Esophagus muscularis mucosa (tissue), 4 donors: ENCODE results near the gene F12. TPM values are rescaled to one million over a fixed set of nuclear protein-coding genes. Genes with fewer than 3 reads are reported as not detected.

Experiments used
- DNase-seq: peaks from one replicate; pipeline ENCODE4 v3.0.0-alpha.2; 2017; ENCODE audit errors: extremely low spot score
- H3K27ac ChIP-seq, 4 donors: fragments of 200-600 bp; sonication (generic); replicated peaks in 1 of 4; 1 replicate in 3 of 4; 2 replicates in 1 of 4; pipeline ENCODE4 v1.5.1; 2016 to 2019; ENCODE audit warnings: mild to moderate bottlenecking in 1 of 4
- H3K27me3 ChIP-seq, 4 donors: fragments of 200-600 bp; sonication (generic); one replicate each; pipeline versions ENCODE4 v1.5.1 to v1.6.0; 2016 to 2019
- H3K36me3 ChIP-seq, 4 donors: fragments of 200-600 bp; sonication (generic); one replicate each; pipeline ENCODE4 v1.5.1; 2016 to 2019
- H3K4me1 ChIP-seq, 4 donors: fragments of 200-600 bp; sonication (generic); one replicate each; pipeline ENCODE4 v1.5.1; 2016 to 2019
- H3K4me3 ChIP-seq, 4 donors: fragments of 200-600 bp; sonication (generic); 1 replicate in 2 of 4; 2 replicates in 2 of 4; pipeline ENCODE4 v1.5.1; 2016 to 2019; ENCODE audit warnings: mild to moderate bottlenecking in 4 of 4, moderate library complexity in 1 of 4
- H3K9me3 ChIP-seq, 4 donors: fragments of 200-600 bp; sonication (generic); 1 replicate in 3 of 4; 2 replicates in 1 of 4; pipeline ENCODE4 v1.5.1; 2016 to 2019
- EP300 ChIP-seq: sonication (generic); formaldehyde crosslinking; IDR thresholded peaks from one replicate; pipeline ENCODE4 v1.6.1; 2017; ENCODE audit warnings: antibody characterized with exemption
- POLR2A ChIP-seq: fragments of 450-650 bp; IDR thresholded peaks from one replicate; pipeline ENCODE4 v1.6.1; 2017; ENCODE audit warnings: antibody characterized with exemption, moderate library complexity, mild to moderate bottlenecking, low read depth
- POLR2AphosphoS5 ChIP-seq, 2 donors: sonication (generic); formaldehyde crosslinking; IDR thresholded peaks; one replicate each; pipeline ENCODE4 v1.6.1; 2017; ENCODE audit warnings: antibody characterized with exemption in 2 of 2
- WGBS: methylation state at CpG from one replicate; pipeline ENCODE4 v1.1.5; 2018; 5-methylcytosine and 5-hydroxymethylcytosine counted together
- intact Hi-C: fragments of 100-400 bp; cut with DNase I; formaldehyde crosslinking; loops from one replicate; pipeline ENCODE4 v1.15.1; 2023
- total RNA-seq, 4 donors: library from RNA; depleted of rRNA; stranded (reverse); fragments of >200 nt; gene quantifications; one replicate each; pipeline versions ENCODE4 v1.1.0 to v1.2.1, GENCODE V29; 2016
- TF ChIP-seq, protein P1 (sequence below), 3 experiments: fragments of 200-600 bp in 2 of 3; fragments of 450-650 bp in 1 of 3; sonication (generic) in 2 of 3; IDR thresholded peaks; one replicate each; pipeline ENCODE4 v1.5.1; 2017 to 2019; ENCODE audit warnings: antibody characterized with exemption in 3 of 3, mild to moderate bottlenecking in 2 of 3, moderate library complexity in 1 of 3

Gene F12
- total RNA-seq, 4 donors from 2014 or later: 0.17 TPM; not detected in 3

DNA sequence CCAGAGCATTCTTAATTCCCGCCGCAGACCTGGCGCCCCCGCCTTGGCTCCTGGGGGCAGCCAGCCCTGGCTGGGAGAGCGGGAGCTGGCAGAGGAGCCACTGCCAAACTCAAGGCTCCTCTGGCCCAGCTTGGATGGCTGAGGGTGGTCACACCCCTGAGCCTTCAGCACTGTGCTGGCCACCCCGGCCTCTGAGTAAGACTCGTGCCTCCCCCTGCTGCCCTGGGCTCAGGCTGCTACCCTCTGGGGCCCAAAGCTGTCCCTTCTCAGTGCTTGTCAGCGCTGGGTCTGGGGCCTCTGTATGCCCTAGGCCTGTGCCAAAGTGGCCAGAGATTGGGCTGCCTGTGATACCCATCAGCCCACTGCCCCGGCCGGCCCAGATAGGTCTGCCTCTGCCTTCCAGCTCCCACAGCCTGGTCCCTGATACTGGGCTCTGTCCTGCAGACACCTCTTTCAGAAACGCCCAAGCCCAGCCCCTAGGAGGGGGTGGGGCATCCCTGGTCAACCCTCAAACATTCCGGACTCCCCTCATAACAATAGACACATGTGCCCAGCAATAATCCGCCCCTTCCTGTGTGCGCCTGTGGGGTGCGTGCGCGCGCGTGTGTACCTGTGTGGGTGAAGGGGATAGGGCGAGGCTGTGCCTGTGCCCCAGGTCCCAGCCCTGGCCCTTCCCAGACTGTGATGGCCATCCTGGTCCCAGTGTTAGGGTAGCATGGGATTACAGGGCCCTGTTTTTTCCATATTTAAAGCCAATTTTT is 32.9 kb upstream of the F12 start:
- no peaks in the 10 kb centered on the region for H3K9me3 ChIP-seq
- H3K4me3 ChIP-seq: no peak overlapping the region
- H3K4me1 ChIP-seq: peaks cover 9 to 21% (median 18%) of the 10 kb centered on the region in 4 donors
- H3K27me3 ChIP-seq: peaks cover 0 to 11% (median 0%) of the 10 kb centered on the region in 4 donors
- intact Hi-C loops: no loop called here
- WGBS: 90% methylated on average over 18 of the region's 20 CpGs
- peaks cover 8 to 46% (median 43%) of the 10 kb centered on the region in 4 donors for H3K36me3 ChIP-seq
- DNase-seq: no peak
- no peak for TF ChIP-seq POLR2AphosphoS5 (IDR thresholded peaks at IDR 0.05)
- no peak overlapping the region for H3K27ac ChIP-seq

DNA sequence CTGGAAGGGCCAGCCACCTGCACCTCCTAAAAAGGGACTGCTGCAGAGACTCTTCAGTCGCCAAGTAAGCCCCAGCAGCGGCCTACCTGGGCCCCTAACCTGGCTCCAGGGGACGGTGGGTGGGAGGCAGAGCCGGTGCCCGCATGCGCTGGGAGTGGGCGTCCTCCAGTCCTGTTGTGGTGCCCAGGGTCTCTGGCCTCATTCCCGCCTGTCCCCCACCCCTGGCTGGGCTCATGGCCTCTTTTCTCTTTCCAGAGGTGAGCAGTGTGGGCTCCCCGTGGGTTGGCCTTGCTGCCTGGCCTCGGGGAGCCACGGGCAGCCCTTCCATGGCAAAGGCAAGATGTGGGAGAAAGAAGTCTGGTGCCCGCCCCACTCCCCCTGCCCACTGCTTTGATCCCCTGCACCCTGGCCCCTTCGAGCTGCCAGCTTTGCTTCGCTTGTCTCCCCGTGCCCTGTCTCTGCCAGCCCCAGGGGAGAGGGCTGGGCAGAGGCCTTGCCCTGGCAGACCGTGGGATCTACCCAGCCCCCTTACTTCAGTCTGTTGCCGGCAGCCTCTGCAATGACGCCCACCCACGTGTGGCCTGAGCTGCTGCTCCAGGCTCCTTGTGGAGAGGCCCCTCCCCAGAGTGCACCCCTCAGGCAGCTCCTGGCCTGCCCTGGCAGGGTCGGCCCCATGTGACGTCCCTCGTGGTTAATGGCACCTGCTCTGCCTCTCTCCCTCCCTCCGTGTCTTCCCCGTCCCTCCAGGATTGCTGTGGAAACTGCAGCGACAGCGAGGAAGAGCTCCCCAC is 31.8 kb upstream of the F12 start:
- no peaks in the 10 kb centered on the region for H3K9me3 ChIP-seq

DNA sequence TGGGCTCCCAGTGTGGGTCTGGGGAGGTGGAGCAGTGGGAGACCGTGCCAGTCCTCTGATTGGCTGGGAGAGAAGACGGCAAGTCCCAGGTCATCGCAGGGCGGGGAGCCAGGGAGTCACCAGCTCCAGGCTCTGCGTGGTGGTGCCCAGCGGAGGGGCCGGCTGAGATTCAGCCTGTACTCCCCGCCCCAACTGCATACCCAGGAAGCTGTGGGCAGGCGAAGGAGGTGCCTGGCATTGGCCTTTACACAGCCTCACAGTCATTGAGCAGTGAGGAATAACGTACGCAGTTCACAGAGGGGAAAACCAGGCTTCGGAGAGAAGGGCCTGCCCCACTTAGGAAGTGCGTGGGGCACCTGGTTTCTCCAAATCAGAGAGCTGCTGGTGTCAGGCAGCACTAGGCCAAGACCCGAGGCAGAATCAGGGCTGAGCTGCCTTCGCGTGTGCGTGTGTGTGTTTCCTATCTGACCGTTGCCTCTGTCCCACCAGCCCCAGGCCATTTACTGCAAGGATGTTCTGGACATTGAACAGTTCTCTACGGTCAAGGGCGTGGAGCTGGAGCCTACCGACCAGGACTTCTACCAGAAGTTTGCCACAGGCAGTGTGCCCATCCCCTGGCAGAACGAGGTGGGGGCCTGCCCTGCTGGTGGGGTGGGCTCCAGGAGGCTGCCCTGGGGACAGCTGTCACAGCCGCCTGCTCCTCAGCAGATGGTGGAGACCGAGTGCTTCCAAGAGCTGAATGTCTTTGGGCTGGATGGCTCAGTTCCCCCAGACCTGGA is 31.0 kb upstream of the F12 start:
- DNase-seq: no peak
- Histone ChIP-seq H3K4me1 (peaks cover 0 to 2% (median under 1%) of the 10 kb centered on the region in 4 donors), H3K4me3 (no peak overlapping the region), H3K27me3 (no peaks in the 10 kb centered on the region), H3K36me3 (peaks cover 20 to 65% (median 62%) of the 10 kb centered on the region in 4 donors), H3K9me3 (no peaks in the 10 kb centered on the region), H3K27ac (no peak overlapping the region)
- intact Hi-C loops: no loop called here
- WGBS: 93% methylated on average over 15 of the region's 24 CpGs
- TF ChIP-seq, protein P1, sequence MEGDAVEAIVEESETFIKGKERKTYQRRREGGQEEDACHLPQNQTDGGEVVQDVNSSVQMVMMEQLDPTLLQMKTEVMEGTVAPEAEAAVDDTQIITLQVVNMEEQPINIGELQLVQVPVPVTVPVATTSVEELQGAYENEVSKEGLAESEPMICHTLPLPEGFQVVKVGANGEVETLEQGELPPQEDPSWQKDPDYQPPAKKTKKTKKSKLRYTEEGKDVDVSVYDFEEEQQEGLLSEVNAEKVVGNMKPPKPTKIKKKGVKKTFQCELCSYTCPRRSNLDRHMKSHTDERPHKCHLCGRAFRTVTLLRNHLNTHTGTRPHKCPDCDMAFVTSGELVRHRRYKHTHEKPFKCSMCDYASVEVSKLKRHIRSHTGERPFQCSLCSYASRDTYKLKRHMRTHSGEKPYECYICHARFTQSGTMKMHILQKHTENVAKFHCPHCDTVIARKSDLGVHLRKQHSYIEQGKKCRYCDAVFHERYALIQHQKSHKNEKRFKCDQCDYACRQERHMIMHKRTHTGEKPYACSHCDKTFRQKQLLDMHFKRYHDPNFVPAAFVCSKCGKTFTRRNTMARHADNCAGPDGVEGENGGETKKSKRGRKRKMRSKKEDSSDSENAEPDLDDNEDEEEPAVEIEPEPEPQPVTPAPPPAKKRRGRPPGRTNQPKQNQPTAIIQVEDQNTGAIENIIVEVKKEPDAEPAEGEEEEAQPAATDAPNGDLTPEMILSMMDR (IDR thresholded peaks at IDR 0.05): no peak
- TF ChIP-seq EP300 (no peak), POLR2AphosphoS5 (IDR thresholded peaks at IDR 0.05) (no peak), POLR2A (no peak)

More for the DNA sequence above, 31.8 kb upstream of the F12 start:
- Histone ChIP-seq H3K27me3 (peaks cover 0 to 3% (median 0%) of the 10 kb centered on the region in 4 donors), H3K4me3 (no peak overlapping the region), H3K4me1 (peaks cover 3 to 10% (median 8%) of the 10 kb centered on the region in 4 donors), H3K27ac (no peak overlapping the region), H3K36me3 (peaks cover 13 to 57% (median 54%) of the 10 kb centered on the region in 4 donors)
- WGBS: 87% methylated on average over 14 of the region's 26 CpGs
- intact Hi-C loops: no loop called here
- no peak for DNase-seq
- TF ChIP-seq POLR2A (no peak), EP300 (no peak), POLR2AphosphoS5 (IDR thresholded peaks at IDR 0.05) (no peak)
- TF ChIP-seq, protein P1 (IDR thresholded peaks at IDR 0.05): no peak

- TF ChIP-seq EP300 (no peak), POLR2AphosphoS5 (IDR thresholded peaks at IDR 0.05) (no peak), POLR2A (no peak)
- TF ChIP-seq, protein P1 (IDR thresholded peaks at IDR 0.05): no peak
- H3K27me3 ChIP-seq: no peaks in the 10 kb centered on the region
- H3K4me3 ChIP-seq: no peak overlapping the region
- WGBS: 97% methylated on average over 4 of the region's 4 CpGs
- H3K4me1 ChIP-seq: no peaks in the 10 kb centered on the region
- no peaks in the 10 kb centered on the region for H3K9me3 ChIP-seq
- H3K27ac ChIP-seq: no peak overlapping the region
- no peak for DNase-seq
- intact Hi-C loops: no loop called here
- H3K36me3 ChIP-seq: peaks cover 27 to 73% (median 70%) of the 10 kb centered on the region in 4 donors
These were observed 30.2 kb upstream of the F12 start for GRCh38 chr5:177439518-177440053.
